GM18858 (cell line): ENCODE results near the gene WDR27.
"Not testable (repeated sequence)": the region's sequence is repeated elsewhere in the genome, so short reads cannot be mapped to it uniquely, and the experiment has no call there.

Experiments
- ATAC-seq: cut with Tn5 transposase; IDR thresholded peaks from one replicate; pipeline ENCODE4 v1.9.1; 2021; ENCODE audit not compliant: unreplicated experiment

Gene WDR27

DNA sequence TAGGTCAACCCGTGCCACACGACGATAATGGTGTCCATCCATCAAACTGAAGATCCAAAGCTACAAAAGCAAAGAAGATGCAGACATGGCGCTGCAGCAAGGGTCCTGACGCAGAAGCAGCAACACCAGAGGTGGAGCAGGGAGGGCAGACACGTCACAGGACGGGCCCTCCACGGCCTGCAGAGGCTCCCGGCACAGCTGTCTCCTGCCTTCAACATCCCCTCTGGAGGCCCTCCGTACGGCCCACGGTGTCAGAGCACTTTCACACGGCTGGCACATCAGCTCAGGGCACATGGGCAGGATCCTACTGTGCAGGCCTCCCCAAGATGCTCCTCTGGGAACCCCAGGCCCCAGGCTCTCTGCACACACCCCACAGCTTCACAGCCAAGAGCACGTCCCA is 37.6 kb downstream of the WDR27 start:
- ATAC-seq, result no peak

DNA sequence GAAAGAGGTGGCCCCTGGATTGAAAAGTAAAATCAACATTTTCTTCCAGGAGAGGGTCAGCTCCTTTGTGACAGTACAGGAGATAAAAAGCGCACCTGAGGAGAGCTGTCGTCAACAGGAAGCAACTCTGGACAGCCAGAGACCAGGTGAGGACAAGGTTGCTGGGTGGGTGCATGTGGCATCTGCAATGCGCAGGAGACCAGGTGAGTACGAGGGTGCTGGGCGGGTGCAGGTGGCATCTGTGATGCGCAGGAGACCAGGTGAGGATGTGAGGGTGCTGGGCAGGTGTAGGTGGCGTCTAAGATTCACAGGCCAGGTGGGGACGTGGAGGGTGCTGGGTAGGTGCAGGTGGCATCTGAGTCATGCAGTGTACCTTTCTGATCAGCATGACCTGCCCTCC is 38.4 kb downstream of the WDR27 start:
- ATAC-seq, result no peak

DNA sequence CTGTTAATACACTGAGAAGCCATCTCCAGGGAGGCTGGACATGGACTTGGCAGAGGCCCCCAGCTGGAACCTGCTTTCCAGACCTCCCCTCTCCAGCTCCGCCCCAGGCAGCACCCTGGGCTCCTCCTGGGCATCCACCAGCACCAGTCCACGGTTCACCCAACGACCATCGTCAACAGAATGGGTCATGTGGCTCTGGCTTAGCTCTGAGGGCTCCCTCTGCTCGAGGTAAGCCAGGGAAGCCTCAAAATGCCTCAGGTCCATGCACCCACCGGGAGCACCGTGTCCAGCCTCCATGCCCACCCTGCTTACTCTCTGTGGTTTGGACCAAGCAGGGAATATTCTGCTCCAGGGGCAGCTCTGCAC is 40.5 kb downstream of the WDR27 start:
- ATAC-seq, result no peak

DNA sequence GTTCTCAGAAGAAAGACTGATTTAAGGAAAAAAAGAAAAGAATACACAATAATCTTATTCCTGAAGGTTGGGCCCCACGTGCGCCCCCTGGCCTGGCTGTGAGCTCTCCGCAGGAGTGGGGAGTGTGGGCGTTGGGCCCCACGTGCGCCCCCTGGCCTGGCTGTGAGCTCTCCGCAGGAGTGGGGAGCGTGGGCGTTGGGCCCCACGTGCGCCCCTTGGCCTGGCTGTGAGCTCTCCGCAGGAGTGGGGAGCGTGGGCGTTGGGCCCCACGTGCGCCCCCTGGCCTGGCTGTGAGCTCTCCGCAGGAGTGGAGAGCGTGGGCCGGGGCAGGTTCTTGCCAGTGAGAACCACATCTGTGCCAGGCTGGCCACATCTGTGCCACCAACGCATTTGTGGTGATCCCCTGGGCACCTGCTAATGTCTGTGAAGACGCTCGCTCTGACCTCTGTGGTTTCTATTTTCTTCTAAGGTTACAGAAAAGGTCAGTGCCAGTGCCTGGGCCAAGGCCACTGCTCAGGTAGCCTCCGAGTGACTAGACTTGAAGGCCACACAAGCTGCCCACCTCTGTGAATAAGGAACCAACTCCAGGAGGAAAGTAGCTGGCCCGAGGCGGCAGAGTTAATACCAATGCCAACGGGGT is 41.0 kb downstream of the WDR27 start:
- ATAC-seq, result no peak

DNA sequence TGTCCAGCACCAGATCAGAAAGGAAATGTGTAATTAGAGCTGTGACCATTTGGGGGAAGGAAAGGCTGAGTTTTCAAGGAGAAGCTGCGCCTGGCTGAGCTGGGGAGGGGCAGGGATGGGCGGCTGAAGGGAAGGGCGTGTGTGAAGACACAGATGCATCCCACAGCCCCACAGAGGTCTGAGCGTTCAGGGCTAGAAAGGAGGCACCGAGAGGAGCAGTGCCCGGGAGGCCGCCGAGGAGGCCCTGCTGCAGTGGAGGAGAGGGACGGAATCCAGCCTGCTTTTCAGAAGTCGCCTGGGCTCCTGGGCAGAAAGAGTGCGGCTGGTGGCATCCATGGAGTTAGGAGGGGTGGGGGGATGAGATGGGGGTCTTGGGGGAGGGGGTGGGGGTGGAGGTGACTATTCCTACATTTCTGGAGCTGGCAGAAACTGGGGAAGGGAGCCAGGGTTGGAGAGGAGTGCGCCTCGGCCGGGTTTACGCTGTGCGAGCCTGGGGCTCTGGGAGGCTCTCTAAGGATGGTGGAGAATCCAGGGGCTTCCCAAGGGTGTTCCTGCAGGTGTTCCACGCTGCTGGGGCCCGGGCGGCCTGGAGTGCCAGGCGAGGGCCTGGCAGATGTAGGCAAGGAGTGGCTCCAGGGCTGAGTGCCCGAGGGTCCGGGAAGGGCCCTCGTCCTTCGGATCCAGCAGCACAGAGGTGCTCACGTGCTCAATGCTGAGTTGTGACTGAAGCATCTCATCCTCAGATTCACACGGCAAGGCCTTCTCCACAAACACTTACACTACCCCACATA is 41.8 kb downstream of the WDR27 start:
- ATAC-seq, result no peak

DNA sequence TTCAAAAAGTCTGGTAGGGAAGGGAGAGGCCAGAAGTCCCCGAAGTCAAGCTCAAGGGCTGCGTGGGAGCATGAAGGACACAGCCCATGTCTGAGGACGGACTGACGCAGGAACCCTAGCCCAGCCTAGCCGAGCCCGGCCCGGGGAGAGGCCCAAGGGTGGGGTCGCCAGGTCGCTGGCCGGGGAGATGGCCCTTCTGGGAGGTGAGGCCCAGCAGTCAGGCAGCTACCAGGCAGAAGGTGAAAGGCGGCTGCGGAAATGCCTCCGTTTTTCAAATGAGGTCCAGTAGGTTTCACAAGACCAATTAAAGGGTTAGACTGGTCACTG is 44.6 kb downstream of the WDR27 start:
- ATAC-seq, result no peak

DNA sequence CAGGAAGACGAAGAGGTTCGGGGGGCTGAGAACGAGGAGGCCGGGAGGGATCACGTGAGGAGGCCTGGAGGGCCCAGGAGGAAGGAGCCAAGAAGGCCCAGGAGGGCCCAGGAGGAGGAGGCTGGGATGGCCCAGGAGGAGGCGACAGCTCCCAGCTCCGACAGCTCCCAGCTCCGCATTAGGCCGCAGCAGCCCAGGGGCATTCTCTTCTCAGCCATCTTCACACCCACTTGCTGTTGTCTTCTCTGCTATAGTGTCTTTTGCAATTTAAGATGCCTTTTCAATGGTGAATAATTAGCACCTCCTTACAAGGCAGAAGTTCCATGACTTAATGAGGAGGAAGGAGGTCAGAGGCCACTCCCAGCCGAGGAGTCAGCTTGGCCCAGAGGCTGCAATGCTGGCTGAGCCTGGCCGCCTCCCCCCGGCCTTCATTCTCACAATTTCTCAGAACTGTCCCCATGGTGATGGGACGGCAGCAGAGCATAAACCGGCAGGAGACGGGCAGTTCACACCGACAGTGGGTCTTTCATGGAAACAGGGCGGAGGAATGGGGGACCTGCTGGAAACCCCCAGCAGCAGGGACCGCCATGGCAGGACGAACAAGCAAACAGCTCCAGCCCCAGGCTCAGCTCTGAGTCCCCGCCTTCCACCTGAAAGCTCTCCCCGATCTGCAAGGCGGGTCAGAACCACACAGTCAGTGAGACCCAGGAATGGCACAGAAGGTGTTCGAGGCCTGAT is 45.1 kb downstream of the WDR27 start:
- no peak for ATAC-seq

DNA sequence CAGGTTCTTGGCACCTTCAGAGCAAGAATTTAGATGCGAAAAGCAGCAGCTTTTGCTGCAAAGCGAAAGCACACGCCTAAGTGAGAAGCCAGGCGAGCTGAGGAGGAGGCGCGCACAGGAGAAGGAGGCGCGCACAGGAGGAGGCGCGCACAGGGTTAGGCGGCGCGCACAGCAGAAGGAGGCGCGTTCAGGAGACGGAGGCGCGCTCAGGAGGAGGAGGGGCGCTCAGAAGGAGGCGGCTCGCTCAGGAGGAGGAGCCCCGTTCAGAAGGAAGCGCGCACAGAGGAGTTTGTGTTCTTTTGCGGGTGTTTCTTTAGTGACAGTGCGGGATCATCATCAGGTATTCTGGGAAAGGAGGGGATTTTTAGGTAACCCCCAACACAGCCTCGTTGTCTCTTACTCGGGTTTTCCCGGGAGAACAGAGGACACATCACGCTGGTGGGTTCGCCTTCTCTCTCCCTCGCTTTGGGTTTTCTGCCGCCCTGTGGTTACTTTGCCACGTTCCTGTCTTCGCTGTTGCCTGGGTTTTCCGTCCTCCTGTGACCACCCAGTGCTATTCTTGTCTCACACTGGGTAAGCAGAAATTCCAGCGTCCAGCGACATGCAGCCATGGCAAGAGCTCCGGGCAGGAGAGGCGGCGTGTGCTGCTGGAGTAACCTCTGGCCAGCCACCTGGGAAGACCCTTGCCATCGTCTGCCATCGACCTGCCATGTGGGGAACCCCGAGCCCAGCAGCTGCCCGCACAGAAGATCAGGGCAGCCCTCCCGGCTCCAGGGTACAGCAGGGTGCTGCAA is 47.0 kb downstream of the WDR27 start:
- ATAC-seq, result peak; percentile 86

DNA sequence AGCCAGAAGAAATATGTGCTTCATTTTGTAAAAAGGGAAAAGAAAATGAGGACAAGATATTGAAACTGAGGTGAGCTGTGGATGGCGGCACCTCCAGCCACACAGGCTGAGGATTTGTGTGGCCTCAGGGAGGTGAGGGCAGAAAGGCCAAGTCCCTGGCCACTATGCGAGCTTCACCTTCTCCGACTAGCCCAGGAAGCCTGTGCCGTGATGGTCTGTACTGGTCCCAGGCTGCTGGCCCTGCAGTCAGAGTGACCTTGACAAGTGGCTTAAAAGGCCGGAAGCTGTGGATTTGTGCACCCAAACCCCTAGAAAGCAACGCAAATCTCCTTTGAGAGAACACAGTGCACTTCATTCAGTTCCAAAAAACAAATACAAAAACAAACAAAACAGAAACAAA is 48.1 kb downstream of the WDR27 start:
- ATAC-seq, result no peak

DNA sequence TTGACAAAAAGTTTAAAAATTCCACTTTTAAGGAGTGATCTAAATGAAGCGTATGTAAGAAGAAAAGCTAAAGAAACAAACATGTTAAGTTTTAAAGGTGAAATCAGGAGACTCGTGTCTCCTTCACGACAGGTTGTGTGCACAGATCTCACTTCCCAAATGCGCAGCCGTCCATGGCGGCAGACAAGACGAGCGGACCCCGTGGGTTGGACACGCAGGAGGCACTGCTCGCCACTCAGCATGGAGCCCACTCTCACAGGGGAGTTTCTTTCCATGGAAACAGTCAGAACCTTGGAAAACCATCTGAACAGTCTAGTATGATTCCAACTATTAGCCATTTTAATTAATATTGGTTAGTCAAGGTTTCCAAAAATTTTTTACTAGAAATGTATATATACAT is 48.9 kb downstream of the WDR27 start:
- ATAC-seq, result no peak

DNA sequence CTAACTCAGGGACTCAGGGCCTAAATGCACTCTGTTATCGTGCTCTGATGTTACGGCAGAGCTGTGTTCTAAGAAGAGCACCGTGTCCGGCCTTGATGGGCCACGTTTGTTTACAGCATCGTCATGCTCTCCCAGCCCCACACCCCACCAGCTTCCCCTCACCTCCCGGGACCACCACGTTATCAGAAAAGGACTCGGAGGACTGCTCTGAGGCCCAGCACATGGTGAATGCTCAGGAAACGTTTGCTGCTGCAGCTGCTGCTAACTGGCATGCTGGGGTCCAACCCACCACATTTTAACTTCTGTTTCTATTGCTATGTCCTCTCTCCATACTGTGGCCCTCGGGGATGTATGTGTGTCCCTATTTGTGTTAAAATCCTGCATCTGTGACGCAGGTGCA is 50.3 kb downstream of the WDR27 start:
- no peak for ATAC-seq

DNA sequence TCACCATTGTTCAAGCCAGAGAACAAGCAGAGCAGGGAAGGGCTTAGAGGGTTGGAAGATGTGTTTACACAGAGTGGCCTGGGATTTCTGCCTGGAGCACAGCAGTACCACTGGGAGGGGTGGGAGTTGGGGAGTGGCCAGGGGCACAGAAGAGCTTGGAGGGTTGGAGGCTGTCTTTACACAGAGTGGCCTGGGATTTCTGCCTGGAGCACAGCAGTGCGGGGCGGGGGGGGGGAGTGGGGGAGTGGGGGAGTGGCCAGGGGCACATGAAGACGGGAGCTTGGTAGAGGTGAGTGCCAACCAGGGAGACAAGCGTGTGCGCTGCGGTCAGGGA is 50.9 kb downstream of the WDR27 start:
- no peak for ATAC-seq

DNA sequence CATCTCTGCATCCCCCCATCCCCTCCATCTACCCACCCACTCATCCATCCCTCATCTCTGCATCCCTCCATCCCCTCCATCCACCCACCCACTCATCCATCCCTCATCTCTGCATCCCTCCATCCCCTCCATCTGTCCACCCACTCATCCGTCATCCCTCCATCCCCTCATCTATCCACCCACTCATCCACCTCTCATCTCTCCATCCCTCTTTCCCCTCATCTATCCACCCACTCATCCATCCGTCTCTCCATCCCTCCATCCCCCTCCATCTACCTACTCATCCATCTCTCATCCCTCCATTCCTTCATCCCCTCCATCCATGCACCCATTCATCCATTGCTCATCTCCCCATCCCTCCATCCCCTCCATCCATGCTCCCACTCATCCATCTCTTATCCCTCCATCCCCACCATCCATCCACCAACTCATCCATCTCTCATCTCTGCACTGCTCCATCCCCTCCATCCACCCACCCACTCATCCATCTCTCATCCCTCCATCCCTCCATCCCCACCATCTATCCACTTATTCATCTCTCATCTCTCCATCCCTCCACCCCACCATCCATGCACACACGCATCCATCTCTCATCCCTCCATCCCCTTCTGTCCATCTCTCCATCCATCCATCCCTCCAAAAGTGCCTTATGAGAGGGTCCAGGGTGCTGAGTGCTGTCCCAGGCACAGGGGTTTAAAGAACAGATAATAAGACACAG is 51.4 kb downstream of the WDR27 start:
- no peak for ATAC-seq

DNA sequence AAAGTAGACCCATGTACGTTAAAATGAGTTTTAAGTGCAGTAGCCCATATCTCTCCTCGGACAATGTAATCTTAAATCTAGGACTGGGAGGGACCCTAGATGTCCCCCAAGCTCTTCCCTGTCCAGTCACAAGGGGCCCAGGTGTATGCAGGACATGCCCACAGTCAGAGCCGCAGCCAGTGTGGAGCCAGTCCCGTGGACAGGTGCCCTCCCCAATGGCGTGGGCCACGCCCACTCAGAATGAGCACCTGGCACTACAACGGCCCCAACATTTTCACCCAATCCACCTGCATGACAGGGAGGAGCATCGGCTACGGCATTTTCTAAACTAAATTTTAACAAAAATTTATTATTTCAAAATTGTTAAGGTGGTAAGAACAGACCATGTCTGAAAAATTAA is 53.2 kb downstream of the WDR27 start:
- no peak for ATAC-seq

DNA sequence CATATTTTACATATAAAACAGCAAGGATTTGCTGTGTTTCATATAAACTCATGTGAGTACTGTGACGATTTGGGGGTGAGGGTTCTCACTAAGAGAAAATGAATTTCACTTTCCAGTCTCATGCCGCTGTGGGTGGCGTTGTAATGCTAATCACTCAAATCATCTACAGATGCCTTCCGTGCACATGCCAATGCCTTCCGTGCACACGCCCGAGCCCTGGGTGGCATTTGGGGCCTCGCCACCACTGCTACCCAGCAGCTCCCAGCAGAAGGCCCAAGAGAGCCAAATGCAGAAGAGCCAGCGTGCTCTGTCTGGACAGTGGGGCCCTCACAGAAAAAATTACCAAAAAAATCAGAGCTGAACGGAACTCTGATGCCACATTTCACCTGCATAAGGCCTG is 53.7 kb downstream of the WDR27 start:
- no peak for ATAC-seq

DNA sequence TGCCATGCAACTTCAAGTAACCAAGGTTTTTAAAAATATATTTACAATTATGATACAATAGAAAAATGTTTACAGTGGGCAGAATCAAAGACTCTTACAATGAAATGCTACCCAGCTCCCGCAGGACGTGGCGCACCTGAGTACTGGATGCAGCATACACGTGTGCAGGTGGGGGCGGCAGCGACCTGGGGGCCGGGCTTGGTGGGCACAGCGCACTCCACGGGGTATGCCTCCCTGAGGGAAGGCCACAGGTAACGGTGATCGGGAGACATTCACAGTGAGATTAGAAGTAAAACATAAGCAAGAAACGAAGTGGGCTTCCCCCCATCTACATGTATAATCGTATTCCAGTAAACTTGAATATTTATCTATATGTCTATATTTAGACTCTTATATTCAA is 54.2 kb downstream of the WDR27 start:
- ATAC-seq, result no peak

DNA sequence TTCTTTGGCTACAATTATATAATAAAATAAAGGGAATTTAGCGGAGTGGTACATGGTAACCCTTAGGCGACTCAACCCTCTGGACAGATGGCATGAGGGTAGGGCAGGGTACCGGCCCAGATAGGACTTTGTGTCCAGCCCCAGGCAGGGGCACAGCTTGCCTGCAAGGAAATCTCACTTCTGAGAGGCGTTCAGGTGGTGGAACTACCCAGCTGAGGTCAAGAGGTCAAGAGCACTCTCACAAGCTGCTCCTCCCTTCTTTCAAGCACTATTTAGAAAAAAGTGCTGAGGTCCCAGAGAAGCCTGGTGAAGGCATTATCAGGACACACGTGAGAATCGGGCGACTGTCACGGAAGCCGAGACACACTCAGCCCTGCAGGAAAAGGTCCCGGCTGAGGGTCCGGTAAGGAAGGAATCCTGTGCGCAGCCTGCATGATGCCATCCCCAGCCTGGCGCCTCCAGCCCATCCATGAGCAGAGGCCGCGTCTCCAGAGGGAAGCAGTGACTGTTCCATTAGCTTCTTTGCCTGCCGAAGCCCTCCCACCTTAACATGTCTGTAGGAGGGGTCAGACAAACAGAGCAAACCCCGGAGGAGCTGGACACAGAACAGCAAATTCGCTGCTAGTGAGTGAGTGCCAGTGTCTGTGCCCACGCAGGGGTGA is 54.8 kb downstream of the WDR27 start:
- ATAC-seq, result no peak

DNA sequence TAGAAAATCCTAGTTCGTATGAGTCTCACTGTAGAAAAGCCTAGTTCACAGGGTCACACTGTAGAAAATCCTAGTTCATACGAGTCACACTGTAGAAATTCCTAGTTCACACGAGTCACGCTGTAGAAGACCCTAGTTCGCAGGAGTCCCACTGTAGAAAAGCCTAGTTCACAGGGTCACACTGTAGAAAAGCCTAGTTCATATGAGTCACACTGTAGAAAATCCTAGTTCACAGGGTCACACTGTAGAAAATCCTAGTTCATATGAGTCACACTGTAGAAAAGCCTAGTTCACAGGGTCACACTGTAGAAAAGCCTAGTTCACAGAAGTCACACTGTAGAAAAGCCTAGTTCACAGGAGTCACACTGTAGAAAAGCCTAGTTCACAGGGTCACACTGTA is 56.4 kb downstream of the WDR27 start:
- ATAC-seq, result not testable (repeated sequence)

DNA sequence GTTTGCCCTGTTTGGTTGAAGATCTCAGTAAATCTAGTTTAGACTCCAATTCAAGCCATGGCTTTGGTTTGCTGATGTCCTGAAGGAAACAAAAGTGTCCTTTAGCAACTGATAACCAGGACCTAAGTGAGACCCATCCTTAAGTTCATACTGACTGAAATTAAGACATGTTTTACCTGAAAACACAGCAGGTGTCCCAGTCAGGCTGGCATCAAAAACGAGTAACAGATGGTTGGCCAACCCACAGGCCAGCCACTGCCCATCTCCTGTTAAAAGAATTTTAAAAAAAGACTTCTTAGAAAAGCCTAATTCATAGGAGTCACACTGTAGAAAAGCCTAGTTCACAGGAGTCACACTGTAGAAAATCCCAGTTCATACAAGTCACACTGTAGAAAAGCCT is 58.3 kb downstream of the WDR27 start:
- ATAC-seq, result no peak

DNA sequence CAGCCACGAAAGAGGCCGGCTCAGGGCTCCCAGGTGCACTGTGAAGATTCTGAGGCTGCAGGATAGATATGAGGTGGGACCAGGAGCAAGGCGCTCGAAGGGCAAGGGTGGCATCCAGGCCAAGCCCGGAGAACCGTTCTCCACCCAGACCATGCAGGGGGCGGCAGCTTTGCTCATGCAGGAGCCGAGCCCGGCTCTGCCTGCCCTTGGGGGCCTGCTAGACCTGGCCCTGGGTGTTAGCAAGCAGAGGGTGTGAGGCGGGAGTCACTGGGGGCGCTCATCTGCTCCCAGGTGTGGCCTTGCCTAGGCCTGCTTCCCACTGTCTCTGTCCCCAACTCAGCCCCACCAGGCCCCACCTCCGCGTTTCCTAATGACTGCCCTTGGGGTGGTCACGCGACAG is 59.4 kb downstream of the WDR27 start:
- no peak for ATAC-seq
